SH-SY5Y (cell line): ENCODE measurements around the gene HSD17B11.

Experiments used
- GATA2 ChIP-seq: IDR thresholded peaks from 2 replicates; pipeline ENCODE4 v1.6.1; 2011; ENCODE audit warnings: mild to moderate bottlenecking, low read depth, low read length
- GATA3 ChIP-seq: IDR thresholded peaks from 2 replicates; pipeline ENCODE4 v1.6.1; 2011; ENCODE audit warnings: low read depth, mild to moderate bottlenecking, low read length, moderate library complexity

HSD17B11 gene

GRCh38 chr4:87390891-87391575 lies at the start of gene HSD17B11:
Gene HSD17B11 (minus strand): TSS chr4:87391188. CDS start chr4:87391070, 118 bp downstream.
- no peak; the same call in 1 of the 2 replicates for TF ChIP-seq GATA2

GRCh38 chr4:87433342-87433741 lies 42.4 kb upstream of the HSD17B11 start:
- TF ChIP-seq GATA3: no peak
- no peak for TF ChIP-seq GATA2

GRCh38 chr4:87430038-87430437 lies 39.0 kb upstream of the HSD17B11 start:
- TF ChIP-seq GATA2 (no peak), GATA3 (no peak)

GRCh38 chr4:87428979-87429378 lies 38.0 kb upstream of the HSD17B11 start:
- no peak for TF ChIP-seq GATA3
- TF ChIP-seq GATA2: no peak

GRCh38 chr4:87427518-87427868 lies 36.5 kb upstream of the HSD17B11 start:
- no peak for TF ChIP-seq GATA3
- no peak for TF ChIP-seq GATA2

GRCh38 chr4:87426865-87427517 lies 36.0 kb upstream of the HSD17B11 start:
- TF ChIP-seq GATA2 (no peak), GATA3 (no peak)

- TF ChIP-seq GATA2 (no peak), GATA3 (no peak)
Measured at GRCh38 chr4:87425711-87426110, 34.7 kb upstream of the HSD17B11 start.

GRCh38 chr4:87423317-87424098 lies 32.5 kb upstream of the HSD17B11 start:
- TF ChIP-seq GATA3 (no peak), GATA2 (no peak)

- TF ChIP-seq GATA2 (peak; percentile 93), GATA3 (no peak)
Measured at GRCh38 chr4:87422104-87423052, 31.4 kb upstream of the HSD17B11 start, which contains the start of gene NUDT9. Gene NUDT9 (plus strand): TSS chr4:87422573. CDS start chr4:87422906, 333 bp downstream.

GRCh38 chr4:87420276-87420830 lies 29.4 kb upstream of the HSD17B11 start:
- no peak for TF ChIP-seq GATA3
- TF ChIP-seq GATA2: no peak

GRCh38 chr4:87419578-87420249 lies 28.7 kb upstream of the HSD17B11 start:
- no peak for TF ChIP-seq GATA2
- no peak for TF ChIP-seq GATA3

GRCh38 chr4:87416965-87417364 lies 26.0 kb upstream of the HSD17B11 start:
- TF ChIP-seq GATA2 (no peak), GATA3 (no peak)

- no peak for TF ChIP-seq GATA3
- TF ChIP-seq GATA2: no peak
Measured at GRCh38 chr4:87414816-87415215, 23.8 kb upstream of the HSD17B11 start.

- TF ChIP-seq GATA2 (no peak), GATA3 (no peak)
Measured at GRCh38 chr4:87410679-87411078, 19.7 kb upstream of the HSD17B11 start.

GRCh38 chr4:87410157-87410556 lies 19.2 kb upstream of the HSD17B11 start:
- no peak for TF ChIP-seq GATA2
- no peak for TF ChIP-seq GATA3
